Transverse colon (tissue), 4 donors: Measurements from ENCODE around the gene ZNF20. TPM values are rescaled to one million over a fixed set of nuclear protein-coding genes. Genes with fewer than 3 reads are reported as not detected.

Source experiments
- DNase-seq: peaks from one replicate; pipeline ENCODE4 v3.0.0-alpha.2; 2019
- H3K27ac ChIP-seq, 4 donors: fragments of 200-600 bp; sonication (generic); 2 replicates each; pipeline ENCODE4 v1.5.1; 2016 to 2018; ENCODE audit warnings: inconsistent platforms in 4 of 4
- H3K27me3 ChIP-seq: fragments of 200-600 bp; sonication (generic); 2 replicates; pipeline ENCODE4 v1.5.1; 2017; ENCODE audit warnings: inconsistent platforms
- H3K36me3 ChIP-seq, 4 donors: fragments of 200-600 bp; sonication (generic); 2 replicates each; pipeline ENCODE4 v1.5.1; 2017 to 2019; ENCODE audit warnings: inconsistent platforms in 4 of 4
- H3K4me1 ChIP-seq, 4 donors: fragments of 200-600 bp; sonication (generic); 2 replicates each; pipeline ENCODE4 v1.5.1; 2017 to 2020; ENCODE audit warnings: inconsistent platforms in 4 of 4
- H3K4me3 ChIP-seq, 4 donors: fragments of 200-600 bp; sonication (generic); 1 replicate in 1 of 4; 2 replicates in 3 of 4; pipeline versions ENCODE4 v1.5.1 to v1.6.1; 2017 to 2019; ENCODE audit warnings: inconsistent platforms in 4 of 4
- H3K9me3 ChIP-seq, 2 donors: fragments of 200-600 bp; sonication (generic); 2 replicates each; pipeline ENCODE4 v1.5.1; 2017 to 2019; ENCODE audit warnings: inconsistent platforms in 2 of 2
- CTCF ChIP-seq, 5 experiments: fragments of 200-600 bp in 3 of 5; fragments of 450-650 bp in 2 of 5; sonication (generic) in 3 of 5; IDR thresholded peaks; 1 replicate in 2 of 5; 2 replicates in 3 of 5; pipeline ENCODE4 v1.5.1; 2016 to 2017; ENCODE audit warnings: antibody characterized with exemption in 5 of 5, inconsistent platforms in 3 of 5, mild to moderate bottlenecking in 2 of 5, moderate library complexity in 1 of 5
- EP300 ChIP-seq: sonication (generic); formaldehyde crosslinking; IDR thresholded peaks from one replicate; pipeline ENCODE4 v1.6.1; 2017; ENCODE audit warnings: antibody characterized with exemption, low read depth
- POLR2A ChIP-seq: fragments of 450-650 bp; IDR thresholded peaks from one replicate; pipeline ENCODE4 v1.6.1; 2016; ENCODE audit warnings: antibody characterized with exemption, mild to moderate bottlenecking, moderate library complexity
- POLR2AphosphoS5 ChIP-seq, 3 donors: sonication (generic); formaldehyde crosslinking; IDR thresholded peaks; one replicate each; pipeline ENCODE4 v1.6.1; 2016; ENCODE audit warnings: antibody characterized with exemption in 3 of 3
- WGBS, 2 donors: methylation state at CpG; one replicate each; pipeline ENCODE4 v1.1.5; 2018; ENCODE audit warnings: low coverage in 1 of 2; 5-methylcytosine and 5-hydroxymethylcytosine counted together
- in situ Hi-C, 4 donors: fragments of 200-750 bp; cut with MboI; loops; one replicate each; pipeline versions ENCODE4 v1.15.0 to v1.15.1; 2017; ENCODE audit warnings: low sequenced_read_pairs in 3 of 4, low pct_ligation_motif_present in 1 of 4, low pct_unique_long_range_greater_than_20kb in 1 of 4
- intact Hi-C: fragments of 100-400 bp; cut with DNase I; formaldehyde crosslinking; loops from one replicate; pipeline ENCODE4 v1.15.1; 2023; ENCODE audit warnings: low total_unique reads
- total RNA-seq, 4 donors: library from RNA; depleted of rRNA; stranded (reverse); fragments of >200 nt; gene quantifications; one replicate each; pipeline ENCODE4 v1.1.0, GENCODE V29; 2016

ZNF20 gene
- total RNA-seq, 4 donors from 2014 or later, result 0.37 to 4.8 (median 2.9) TPM

GRCh38 chr19:12137221-12137940 lies 2.8 kb downstream of the ZNF20 start:
- H3K4me1 ChIP-seq, result peaks cover 6 to 21% (median 18%) of the 10 kb centered on the region in 4 donors
- H3K27me3 ChIP-seq, result no peaks in the 10 kb centered on the region
- intact Hi-C loops, result no loop called here
- H3K36me3 ChIP-seq, result peaks cover 3 to 44% (median 26%) of the 10 kb centered on the region in 4 donors
- no peak overlapping the region for H3K27ac ChIP-seq
- no peak overlapping the region for H3K4me3 ChIP-seq
- peaks cover 18 to 25% of the 10 kb centered on the region in 2 donors for H3K9me3 ChIP-seq
- no peak for DNase-seq
- WGBS, 2 donors, result 77 to 100% methylated on average over 5 to 7 of the region's 7 CpGs
- in situ Hi-C loops, result loop anchor here in 3 of 4 donors (25.0 kb wide), 3 partner anchors 150 to 250 kb away; partner anchors contain the start of gene ZNF69 (in 1 of the 3)
- TF ChIP-seq EP300 (no peak), CTCF (IDR thresholded peaks at IDR 0.05) (peak in 2 of 5 experiments; percentile 20 to 23)

GRCh38 chr19:12133069-12133468 lies 7.1 kb downstream of the ZNF20 start:
- intact Hi-C loops (no loop called here), in situ Hi-C loops (loop anchor here in 3 of 4 donors (25.0 kb wide), 3 partner anchors 146 to 246 kb away; partner anchors contain the start of gene ZNF69 (in 1 of the 3))
- peaks cover 30 to 32% of the 10 kb centered on the region in 2 donors for H3K9me3 ChIP-seq

GRCh38 chr19:12126707-12127106 lies 13.4 kb downstream of the ZNF20 start:
- 17 to 30% methylated on average over 2 of the region's 2 CpGs for WGBS, 2 donors
- no peak for DNase-seq
- intact Hi-C loops (no loop called here), in situ Hi-C loops (loop anchor here in 3 of 4 donors (25.0 kb wide), 3 partner anchors 139 to 239 kb away; partner anchors contain the start of gene ZNF69 (in 1 of the 3))
- Histone ChIP-seq H3K27me3 (no peaks in the 10 kb centered on the region), H3K4me1 (no peaks in the 10 kb centered on the region), H3K27ac (no peak overlapping the region), H3K4me3 (no peak overlapping the region), H3K9me3 (peaks cover under 1 to 8% of the 10 kb centered on the region in 2 donors), H3K36me3 (peaks cover 0 to 1% (median 0%) of the 10 kb centered on the region in 4 donors)
- TF ChIP-seq CTCF (IDR thresholded peaks at IDR 0.05), result peak; percentile 32 to 53 (median 39)
- TF ChIP-seq POLR2A, result no peak

More at GRCh38 chr19:12133069-12133468, 7.1 kb downstream of the ZNF20 start:
- H3K27me3 ChIP-seq, result no peaks in the 10 kb centered on the region
- DNase-seq, result no peak
- TF ChIP-seq EP300, result no peak
- H3K36me3 ChIP-seq, result peaks cover 3 to 52% (median 27%) of the 10 kb centered on the region in 4 donors
- no peaks in the 10 kb centered on the region for H3K4me1 ChIP-seq
- H3K27ac ChIP-seq, result no peak overlapping the region
- H3K4me3 ChIP-seq, result no peak overlapping the region
- 89 to 100% methylated on average over 3 of the region's 3 CpGs for WGBS, 2 donors

GRCh38 chr19:12117201-12117970 lies 22.8 kb downstream of the ZNF20 start:
- Histone ChIP-seq H3K27ac (no peak overlapping the region), H3K27me3 (no peaks in the 10 kb centered on the region), H3K9me3 (peaks cover 0 to under 1% of the 10 kb centered on the region in 2 donors), H3K4me1 (no peaks in the 10 kb centered on the region), H3K4me3 (no peak overlapping the region), H3K36me3 (peaks cover 0 to 5% (median 0%) of the 10 kb centered on the region in 4 donors)
- TF ChIP-seq POLR2A, result no peak
- no peak for TF ChIP-seq CTCF (IDR thresholded peaks at IDR 0.05)
- TF ChIP-seq POLR2AphosphoS5 (IDR thresholded peaks at IDR 0.05), result no peak
- no peak for TF ChIP-seq EP300
- WGBS, 2 donors, result 89% methylated on average over 33 of the region's 33 CpGs; no CpG with 5 or more reads in 1 of the 2 donors
- intact Hi-C loops (no loop called here), in situ Hi-C loops (no loop called here)
- no peak for DNase-seq
